Sciatic nerve (tissue), 2 donors: ENCODE data around the gene STAT6. TPM values are rescaled to one million over a fixed set of nuclear protein-coding genes. Genes with fewer than 3 reads are reported as not detected.

Experiments
- ATAC-seq: fragments of 200-7000 bp; cut with Tn5 transposase; one replicate; pipeline ENCODE4 v1.9.1; 2020; ENCODE audit warnings: mild to moderate bottlenecking, moderate library complexity
- DNase-seq: peaks from one replicate; pipeline ENCODE4 v3.0.0-alpha.2; 2020; ENCODE audit warnings: low spot score
- intact Hi-C: fragments of 100-400 bp; cut with DNase I; formaldehyde crosslinking; loops from one replicate; pipeline ENCODE4 v1.14.2; 2022
- total RNA-seq: library from RNA; stranded (reverse); fragmentation: NEBNext Ultra II Directional; extraction: Animal tissue kit (Norgen Biotek cat#: 25700); gene quantifications from one replicate; pipeline ENCODE4 v1.2.1, GENCODE V29; 2021
- donor health status: DM: no; HTN: no; CAD: no.
- donor health status: DM: no; HTN: no; CAD: no.

STAT6 gene
- total RNA-seq, 1 donor from 2014 or later, result 187 TPM

- ATAC-seq (peak; percentile 77), DNase-seq (peak; percentile 90)
- intact Hi-C loops, result no loop called here
Measured at GRCh38 chr12:57093415-57094207, 17.6 kb downstream of the STAT6 start.

- peak; percentile 56 for DNase-seq
- intact Hi-C loops, result no loop called here
- ATAC-seq, result no peak
Measured at GRCh38 chr12:57092876-57093414, 18.2 kb downstream of the STAT6 start.

DNA sequence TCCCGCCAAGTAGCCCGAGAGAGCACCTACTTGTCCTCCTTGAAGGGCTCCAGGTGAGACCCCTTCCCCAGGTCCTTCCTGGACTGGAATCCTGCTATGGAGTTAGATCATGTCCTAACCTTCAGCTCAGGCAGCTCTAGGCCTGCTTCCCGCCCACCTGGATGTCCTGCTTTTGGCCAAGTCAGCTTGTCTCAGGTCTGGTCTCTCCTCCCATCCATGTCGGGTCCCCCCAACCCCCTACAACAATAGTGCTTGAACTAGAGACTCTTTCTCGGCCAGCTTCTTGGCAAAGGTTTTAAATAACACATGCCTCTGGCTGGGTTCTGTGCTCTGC, 18.7 kb downstream of the STAT6 start:
- intact Hi-C loops, result no loop called here
- no peak for ATAC-seq
- peak; percentile 54 for DNase-seq

DNA sequence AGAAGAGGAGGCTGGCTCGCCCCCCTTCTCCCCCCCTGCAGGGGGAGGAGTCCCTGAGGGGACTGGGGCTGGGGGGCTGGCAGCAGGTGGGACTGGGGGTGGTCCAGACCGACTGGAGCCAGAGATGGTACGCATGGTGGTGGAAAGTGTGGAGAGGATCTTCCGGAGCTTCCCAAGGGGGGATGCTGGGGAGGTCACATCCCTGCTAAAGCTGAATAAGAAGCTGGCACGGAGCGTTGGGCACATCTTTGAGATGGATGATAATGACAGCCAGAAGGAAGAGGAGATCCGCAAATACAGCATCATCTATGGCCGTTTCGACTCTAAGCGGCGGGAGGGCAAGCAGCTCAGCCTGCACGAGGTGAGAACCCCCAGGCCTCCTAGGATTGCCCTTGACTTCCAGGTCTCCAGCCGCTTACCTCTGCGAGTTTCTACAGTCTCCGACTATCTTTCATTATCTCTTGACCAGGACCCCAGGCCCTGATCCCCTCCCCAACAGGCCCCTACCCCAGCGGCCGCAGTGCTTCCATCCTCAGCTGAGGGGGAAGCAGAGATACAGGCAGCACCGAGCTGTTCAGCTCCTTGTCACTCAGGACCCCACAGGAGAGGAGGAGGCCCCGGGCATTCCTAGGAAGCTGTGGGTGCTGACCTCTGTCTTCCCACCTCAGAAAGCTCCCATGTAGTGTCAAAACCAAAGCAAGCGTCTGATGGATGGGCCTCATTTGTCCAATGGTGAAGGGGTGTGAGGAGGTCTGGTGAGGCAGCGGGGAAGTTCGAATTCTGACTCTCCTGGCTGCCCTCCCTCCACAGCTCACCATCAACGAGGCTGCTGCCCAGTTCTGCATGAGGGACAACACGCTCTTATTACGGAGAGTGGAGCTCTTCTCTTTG, 19.3 kb downstream of the STAT6 start:
- intact Hi-C loops, result no loop called here
- peak; percentile 61 for DNase-seq
- ATAC-seq, result no peak

GRCh38 chr12:57090924-57091637, 20.1 kb downstream of the STAT6 start:
- DNase-seq (peak; percentile 66), ATAC-seq (no peak)
- intact Hi-C loops, result no loop called here

- ATAC-seq (no peak), DNase-seq (peak; percentile 45)
- intact Hi-C loops, result no loop called here
Measured at GRCh38 chr12:57090490-57090889, 20.7 kb downstream of the STAT6 start.

DNA sequence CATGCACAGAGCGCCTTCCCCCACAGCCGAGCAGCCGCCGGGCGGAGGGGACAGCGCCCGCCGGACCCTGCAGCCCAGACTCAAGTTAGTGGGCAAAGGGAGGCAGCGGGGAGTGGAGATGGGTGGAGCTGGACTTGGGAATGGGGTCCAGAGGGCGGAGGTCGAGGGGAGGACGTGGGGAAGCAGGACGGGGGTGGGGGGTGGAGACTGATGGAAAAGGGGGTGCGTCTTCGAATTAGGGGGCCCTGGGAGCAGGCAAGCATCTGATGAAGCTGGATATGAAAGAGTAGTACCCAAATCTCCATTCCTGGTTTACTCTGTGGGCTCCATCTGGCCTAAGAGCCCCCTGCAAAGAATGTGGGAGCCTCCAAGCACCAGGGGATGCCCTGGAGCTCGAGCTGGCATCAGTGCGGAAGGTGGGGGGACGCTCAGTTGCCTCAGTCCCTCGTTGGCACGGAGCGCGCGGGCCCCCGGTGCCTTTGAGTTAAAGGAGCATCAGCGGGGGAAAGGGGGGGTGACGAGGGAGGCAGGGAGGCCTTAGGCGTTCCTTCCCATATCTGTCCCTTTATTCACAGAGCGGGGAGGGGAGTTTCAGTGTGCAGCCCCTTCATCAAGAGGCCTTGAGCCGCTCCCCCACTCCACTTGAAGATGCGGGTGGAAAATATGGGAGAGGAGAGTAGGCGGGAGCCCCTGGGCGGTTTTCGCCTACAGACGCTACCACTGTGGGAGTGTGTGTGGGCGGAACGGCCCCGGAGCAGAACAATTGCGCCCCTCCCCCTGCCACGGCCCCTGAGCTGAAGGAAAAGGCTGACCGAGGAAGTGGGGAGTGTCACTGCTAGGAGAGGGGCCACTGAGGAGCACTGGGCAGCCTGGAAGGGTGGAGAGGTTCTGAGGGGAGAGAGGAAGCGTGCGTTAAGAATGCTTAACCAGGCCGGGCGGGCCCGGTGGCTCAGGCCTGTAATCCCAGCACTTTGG, 21.6 kb downstream of the STAT6 start:
- DNase-seq, result peak; percentile 90
- ATAC-seq, result peak; percentile 3

GRCh38 chr12:57088354-57089270, 22.6 kb downstream of the STAT6 start, which contains the start of gene NAB2:
Gene NAB2 (plus strand): TSS chr12:57089114. CDS start chr12:57089272, 158 bp downstream.
- intact Hi-C loops, result no loop called here
- ATAC-seq (peak; percentile 80), DNase-seq (peak; percentile 97)

More for the DNA sequence above, 21.6 kb downstream of the STAT6 start:
- intact Hi-C loops, result no loop called here

GRCh38 chr12:57087691-57088353, 23.3 kb downstream of the STAT6 start:
- ATAC-seq (peak; percentile 83), DNase-seq (peak; percentile 91)
- intact Hi-C loops, result no loop called here

DNA sequence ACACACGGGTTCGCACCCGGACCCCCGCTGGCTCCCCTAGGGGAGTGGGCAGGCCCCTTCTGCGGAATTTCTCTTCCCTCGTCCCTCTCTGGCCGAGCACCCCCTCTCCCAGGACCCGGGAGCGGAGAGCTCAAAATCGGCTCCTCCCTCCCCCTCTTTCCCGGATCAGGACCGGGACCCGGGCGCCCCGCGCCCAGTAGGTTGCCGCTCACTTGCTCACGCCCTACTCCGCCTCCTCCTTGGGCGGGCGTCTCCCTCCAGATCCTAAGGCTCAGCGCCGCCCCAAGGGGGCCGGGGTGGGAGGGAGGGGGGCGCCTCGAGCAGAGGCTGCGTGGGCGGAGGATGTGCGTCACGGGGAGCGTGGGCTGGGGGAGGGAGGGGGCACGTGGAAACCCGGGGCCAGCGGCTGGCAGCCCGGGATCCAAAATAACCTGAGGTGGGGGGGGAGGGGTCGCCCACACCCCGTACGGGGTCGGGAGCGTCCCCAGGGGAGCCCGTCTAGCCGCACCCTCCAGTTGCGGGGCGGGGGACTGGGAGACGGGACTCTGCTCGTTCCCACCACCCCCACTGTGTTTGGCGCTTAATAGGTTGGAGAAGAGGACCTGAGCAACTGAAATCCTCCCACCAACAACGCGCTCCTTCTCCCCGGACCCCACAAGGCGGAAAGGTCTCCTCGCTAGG, 24.0 kb downstream of the STAT6 start:
- ATAC-seq, result peak; percentile 80
- intact Hi-C loops, result no loop called here

DNA sequence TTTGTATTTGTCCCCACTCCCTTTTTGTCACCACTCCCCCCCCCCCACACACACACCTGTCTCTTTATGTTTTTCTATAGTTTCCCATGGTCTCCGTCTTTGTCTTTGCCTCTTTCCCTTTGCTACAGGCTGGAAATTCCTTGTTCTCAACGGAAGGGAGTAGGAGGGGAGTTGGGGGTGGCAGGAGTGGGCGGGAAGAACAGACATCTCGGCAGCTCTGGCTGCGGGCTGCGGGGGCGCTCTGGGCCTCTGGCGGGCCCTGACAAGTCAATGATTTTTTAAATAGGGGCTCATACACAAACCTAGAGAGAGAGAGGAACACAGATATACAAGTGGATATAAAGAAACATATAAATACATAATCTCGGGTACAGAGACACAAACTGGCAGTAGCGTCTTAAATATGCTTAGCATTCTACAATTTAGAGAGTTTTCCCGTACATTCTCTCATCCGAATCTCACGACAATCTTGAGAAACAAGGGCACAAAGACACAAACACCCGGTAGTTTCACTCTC, 24.6 kb downstream of the STAT6 start:
- DNase-seq, result peak; percentile 85
- peak; percentile 40 for ATAC-seq
- intact Hi-C loops, result no loop called here

More for the DNA sequence above, 24.0 kb downstream of the STAT6 start:
- DNase-seq, result peak; percentile 96

DNA sequence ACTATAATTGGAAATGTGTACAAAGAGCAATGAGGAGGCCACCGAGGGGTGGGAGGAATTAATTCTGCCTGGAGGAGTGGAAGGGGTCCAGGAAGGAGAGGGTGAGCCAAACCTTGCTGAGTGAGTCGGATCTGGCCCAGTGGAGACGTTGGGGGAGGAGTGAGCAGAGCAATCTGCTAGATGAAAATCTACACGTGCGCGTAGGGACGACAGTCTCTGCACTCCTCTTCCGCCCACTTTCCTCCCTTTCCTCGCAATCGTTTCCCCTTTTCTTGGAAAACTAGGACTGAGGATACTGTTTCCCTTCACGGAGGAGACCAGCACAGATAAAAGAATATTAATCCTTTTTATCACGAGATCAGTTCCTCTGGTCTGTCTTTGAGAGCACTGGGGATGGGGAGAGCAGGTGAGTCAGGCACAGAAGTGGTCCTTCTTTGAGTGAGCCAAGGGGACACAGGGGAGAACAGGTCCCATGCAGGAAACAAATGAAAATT, 25.1 kb downstream of the STAT6 start:
- no peak for ATAC-seq
- intact Hi-C loops, result no loop called here
- DNase-seq, result peak; percentile 73

- ATAC-seq (no peak), DNase-seq (no peak)
- intact Hi-C loops, result no loop called here
Measured at GRCh38 chr12:57080855-57081254, 30.3 kb downstream of the STAT6 start.

DNA sequence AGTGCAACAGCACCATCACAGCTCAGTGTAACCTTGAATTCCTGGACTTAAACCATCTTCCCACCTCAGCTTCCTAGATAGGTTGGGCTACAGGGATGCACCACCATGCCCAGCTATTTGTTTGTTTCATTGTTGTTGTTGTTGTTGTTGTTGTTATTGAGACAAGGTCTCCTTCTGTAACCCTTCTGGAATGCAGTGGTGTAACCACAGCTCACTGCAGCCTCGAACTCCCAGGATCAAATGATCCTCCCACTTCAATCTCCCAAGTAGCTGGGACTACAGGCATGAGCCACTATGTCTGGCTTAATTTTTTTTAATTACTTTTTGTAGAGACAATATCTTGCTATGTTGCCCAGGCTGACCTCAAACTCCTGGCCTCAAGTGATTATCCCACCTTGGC, 31.3 kb downstream of the STAT6 start:
- intact Hi-C loops, result no loop called here
- no peak for ATAC-seq
- no peak for DNase-seq

DNA sequence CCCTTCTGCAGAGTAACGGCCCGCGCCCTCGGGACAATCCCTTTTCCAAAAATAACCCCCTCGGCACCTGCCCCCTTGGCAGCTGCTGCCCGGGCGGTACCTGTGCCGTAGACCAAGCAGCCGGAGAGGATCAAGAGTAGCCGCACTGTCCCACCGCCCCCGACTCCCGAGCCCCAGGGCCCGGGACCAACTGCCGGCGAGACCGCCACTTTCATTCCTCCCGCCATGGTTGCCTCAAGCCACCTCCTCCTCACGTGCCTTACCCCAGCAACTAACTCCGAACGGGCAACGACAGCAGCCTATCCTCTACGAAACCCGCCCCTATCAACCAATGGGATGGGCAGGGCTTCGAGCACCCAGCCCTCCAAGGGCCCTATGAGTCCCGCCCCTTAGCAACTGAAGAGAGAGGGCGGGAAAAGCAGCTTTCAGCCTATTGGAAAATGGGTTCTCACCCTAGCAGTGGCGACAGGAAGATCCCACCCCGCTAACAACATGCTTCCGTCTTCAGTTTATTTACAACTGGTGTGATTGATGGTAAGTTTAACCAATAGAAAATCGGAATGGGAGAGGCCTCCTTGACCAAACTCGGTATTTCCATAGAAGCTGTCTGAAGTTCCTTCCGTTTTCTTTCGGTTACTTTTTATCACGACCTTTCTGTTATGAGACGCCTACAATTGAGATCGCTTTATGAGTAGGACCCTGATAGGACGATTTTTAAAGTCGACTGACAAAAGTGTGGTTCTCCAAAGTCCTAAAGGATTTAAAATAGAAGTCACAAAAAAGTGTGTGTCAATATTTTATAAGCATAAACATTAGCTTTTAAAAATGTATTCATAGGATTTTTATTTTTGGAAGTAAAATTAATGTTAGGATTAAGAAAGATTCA, 32.4 kb downstream of the STAT6 start, which contains the start of gene NEMP1:
NEMP1 (minus strand) TSS at position 273 of the 886 bp plus-strand sequence; CDS start at position 227, 46 bp downstream.
- intact Hi-C loops, result no loop called here
- DNase-seq, result peak; percentile 95
- peak; percentile 100 for ATAC-seq
